Transverse colon (tissue), 4 donors: ENCODE results near the gene THEM5. TPM values are rescaled to one million over a fixed set of nuclear protein-coding genes. Genes with fewer than 3 reads are reported as not detected.
A peak's percentile ranks its signal among the peaks of the same experiment; 100 is the strongest.

ENCODE experiments used
- DNase-seq: peaks from one replicate; pipeline ENCODE4 v3.0.0-alpha.2; 2019
- H3K27ac ChIP-seq, 4 donors: fragments of 200-600 bp; sonication (generic); 2 replicates each; pipeline ENCODE4 v1.5.1; 2016 to 2018; ENCODE audit warnings: inconsistent platforms in 4 of 4
- H3K27me3 ChIP-seq: fragments of 200-600 bp; sonication (generic); 2 replicates; pipeline ENCODE4 v1.5.1; 2017; ENCODE audit warnings: inconsistent platforms
- H3K36me3 ChIP-seq, 4 donors: fragments of 200-600 bp; sonication (generic); 2 replicates each; pipeline ENCODE4 v1.5.1; 2017 to 2019; ENCODE audit warnings: inconsistent platforms in 4 of 4
- H3K4me1 ChIP-seq, 4 donors: fragments of 200-600 bp; sonication (generic); 2 replicates each; pipeline ENCODE4 v1.5.1; 2017 to 2020; ENCODE audit warnings: inconsistent platforms in 4 of 4
- H3K4me3 ChIP-seq, 4 donors: fragments of 200-600 bp; sonication (generic); 1 replicate in 1 of 4; 2 replicates in 3 of 4; pipeline versions ENCODE4 v1.5.1 to v1.6.1; 2017 to 2019; ENCODE audit warnings: inconsistent platforms in 4 of 4
- H3K9me3 ChIP-seq, 2 donors: fragments of 200-600 bp; sonication (generic); 2 replicates each; pipeline ENCODE4 v1.5.1; 2017 to 2019; ENCODE audit warnings: inconsistent platforms in 2 of 2
- EP300 ChIP-seq: sonication (generic); formaldehyde crosslinking; IDR thresholded peaks from one replicate; pipeline ENCODE4 v1.6.1; 2017; ENCODE audit warnings: antibody characterized with exemption, low read depth
- POLR2A ChIP-seq: fragments of 450-650 bp; IDR thresholded peaks from one replicate; pipeline ENCODE4 v1.6.1; 2016; ENCODE audit warnings: antibody characterized with exemption, mild to moderate bottlenecking, moderate library complexity
- POLR2AphosphoS5 ChIP-seq, 3 donors: sonication (generic); formaldehyde crosslinking; IDR thresholded peaks; one replicate each; pipeline ENCODE4 v1.6.1; 2016; ENCODE audit warnings: antibody characterized with exemption in 3 of 3
- WGBS, 2 donors: methylation state at CpG; one replicate each; pipeline ENCODE4 v1.1.5; 2018; ENCODE audit warnings: low coverage in 1 of 2; 5-methylcytosine and 5-hydroxymethylcytosine counted together
- in situ Hi-C, 4 donors: fragments of 200-750 bp; cut with MboI; loops; one replicate each; pipeline versions ENCODE4 v1.15.0 to v1.15.1; 2017; ENCODE audit warnings: low sequenced_read_pairs in 3 of 4, low pct_ligation_motif_present in 1 of 4, low pct_unique_long_range_greater_than_20kb in 1 of 4
- intact Hi-C: fragments of 100-400 bp; cut with DNase I; formaldehyde crosslinking; loops from one replicate; pipeline ENCODE4 v1.15.1; 2023; ENCODE audit warnings: low total_unique reads
- total RNA-seq, 4 donors: library from RNA; depleted of rRNA; stranded (reverse); fragments of >200 nt; gene quantifications; one replicate each; pipeline ENCODE4 v1.1.0, GENCODE V29; 2016
- TF ChIP-seq, protein P1 (sequence below), 5 experiments: fragments of 200-600 bp in 3 of 5; fragments of 450-650 bp in 2 of 5; sonication (generic) in 3 of 5; IDR thresholded peaks; 1 replicate in 2 of 5; 2 replicates in 3 of 5; pipeline ENCODE4 v1.5.1; 2016 to 2017; ENCODE audit warnings: antibody characterized with exemption in 5 of 5, inconsistent platforms in 3 of 5, mild to moderate bottlenecking in 2 of 5, moderate library complexity in 1 of 5

The THEM5 gene
- total RNA-seq, 4 donors from 2014 or later: not detected

- H3K27ac ChIP-seq: peak overlapping the region in 3 of 4 donors; percentile 4 to 81 (median 17)
- intact Hi-C loops: no loop called here
- TF ChIP-seq, protein P1, sequence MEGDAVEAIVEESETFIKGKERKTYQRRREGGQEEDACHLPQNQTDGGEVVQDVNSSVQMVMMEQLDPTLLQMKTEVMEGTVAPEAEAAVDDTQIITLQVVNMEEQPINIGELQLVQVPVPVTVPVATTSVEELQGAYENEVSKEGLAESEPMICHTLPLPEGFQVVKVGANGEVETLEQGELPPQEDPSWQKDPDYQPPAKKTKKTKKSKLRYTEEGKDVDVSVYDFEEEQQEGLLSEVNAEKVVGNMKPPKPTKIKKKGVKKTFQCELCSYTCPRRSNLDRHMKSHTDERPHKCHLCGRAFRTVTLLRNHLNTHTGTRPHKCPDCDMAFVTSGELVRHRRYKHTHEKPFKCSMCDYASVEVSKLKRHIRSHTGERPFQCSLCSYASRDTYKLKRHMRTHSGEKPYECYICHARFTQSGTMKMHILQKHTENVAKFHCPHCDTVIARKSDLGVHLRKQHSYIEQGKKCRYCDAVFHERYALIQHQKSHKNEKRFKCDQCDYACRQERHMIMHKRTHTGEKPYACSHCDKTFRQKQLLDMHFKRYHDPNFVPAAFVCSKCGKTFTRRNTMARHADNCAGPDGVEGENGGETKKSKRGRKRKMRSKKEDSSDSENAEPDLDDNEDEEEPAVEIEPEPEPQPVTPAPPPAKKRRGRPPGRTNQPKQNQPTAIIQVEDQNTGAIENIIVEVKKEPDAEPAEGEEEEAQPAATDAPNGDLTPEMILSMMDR (IDR thresholded peaks at IDR 0.05): no peak
- TF ChIP-seq POLR2A: no peak
- no peak for TF ChIP-seq POLR2AphosphoS5 (IDR thresholded peaks at IDR 0.05)
- TF ChIP-seq EP300: no peak
- H3K36me3 ChIP-seq: no peaks in the 10 kb centered on the region
- H3K9me3 ChIP-seq: no peaks in the 10 kb centered on the region
- H3K4me1 ChIP-seq: peaks cover 11 to 47% (median 22%) of the 10 kb centered on the region in 4 donors
- no peaks in the 10 kb centered on the region for H3K27me3 ChIP-seq
- no peak overlapping the region for H3K4me3 ChIP-seq
- WGBS, 2 donors: 12% methylated on average over 12 of the region's 12 CpGs; no CpG with 5 or more reads in 1 of the 2 donors
- no peak for DNase-seq
- in situ Hi-C loops: no loop called here
Measured at GRCh38 chr1:151828921-151829320, 24.6 kb downstream of the THEM5 start.

DNA sequence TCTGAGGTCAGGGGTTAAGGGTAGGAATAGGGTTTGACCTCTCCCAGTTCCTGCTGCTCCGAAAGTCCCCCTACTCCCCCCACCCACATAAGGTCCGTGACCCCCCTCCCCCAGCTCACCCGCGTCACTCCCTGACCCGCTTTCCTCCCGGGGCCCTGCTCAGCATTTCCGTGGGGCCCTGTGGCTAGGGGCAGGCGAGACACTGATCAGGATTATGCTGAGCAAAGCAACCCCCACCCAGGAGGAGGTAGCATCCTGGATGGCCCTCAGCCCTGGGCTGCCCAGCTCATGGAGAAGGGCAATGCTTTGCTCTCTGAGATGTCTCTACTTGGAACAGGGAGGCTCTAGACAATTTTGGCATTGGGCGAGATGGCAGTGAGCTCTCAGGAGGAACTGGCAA, 25.7 kb downstream of the THEM5 start:
- in situ Hi-C loops (no loop called here), intact Hi-C loops (no loop called here)
- Histone ChIP-seq H3K9me3 (no peaks in the 10 kb centered on the region), H3K27ac (peak overlapping the region in 1 of 4 donors; percentile 12), H3K4me3 (no peak overlapping the region), H3K4me1 (peaks cover 11 to 36% (median 18%) of the 10 kb centered on the region in 4 donors), H3K36me3 (no peaks in the 10 kb centered on the region), H3K27me3 (no peaks in the 10 kb centered on the region)
- no peak for DNase-seq
- no peak for TF ChIP-seq POLR2A
- TF ChIP-seq POLR2AphosphoS5 (IDR thresholded peaks at IDR 0.05): no peak
- no peak for TF ChIP-seq EP300
- TF ChIP-seq, protein P1 (IDR thresholded peaks at IDR 0.05): no peak
- WGBS, 2 donors: 68% methylated on average over 5 of the region's 9 CpGs; no CpG with 5 or more reads in 1 of the 2 donors

DNA sequence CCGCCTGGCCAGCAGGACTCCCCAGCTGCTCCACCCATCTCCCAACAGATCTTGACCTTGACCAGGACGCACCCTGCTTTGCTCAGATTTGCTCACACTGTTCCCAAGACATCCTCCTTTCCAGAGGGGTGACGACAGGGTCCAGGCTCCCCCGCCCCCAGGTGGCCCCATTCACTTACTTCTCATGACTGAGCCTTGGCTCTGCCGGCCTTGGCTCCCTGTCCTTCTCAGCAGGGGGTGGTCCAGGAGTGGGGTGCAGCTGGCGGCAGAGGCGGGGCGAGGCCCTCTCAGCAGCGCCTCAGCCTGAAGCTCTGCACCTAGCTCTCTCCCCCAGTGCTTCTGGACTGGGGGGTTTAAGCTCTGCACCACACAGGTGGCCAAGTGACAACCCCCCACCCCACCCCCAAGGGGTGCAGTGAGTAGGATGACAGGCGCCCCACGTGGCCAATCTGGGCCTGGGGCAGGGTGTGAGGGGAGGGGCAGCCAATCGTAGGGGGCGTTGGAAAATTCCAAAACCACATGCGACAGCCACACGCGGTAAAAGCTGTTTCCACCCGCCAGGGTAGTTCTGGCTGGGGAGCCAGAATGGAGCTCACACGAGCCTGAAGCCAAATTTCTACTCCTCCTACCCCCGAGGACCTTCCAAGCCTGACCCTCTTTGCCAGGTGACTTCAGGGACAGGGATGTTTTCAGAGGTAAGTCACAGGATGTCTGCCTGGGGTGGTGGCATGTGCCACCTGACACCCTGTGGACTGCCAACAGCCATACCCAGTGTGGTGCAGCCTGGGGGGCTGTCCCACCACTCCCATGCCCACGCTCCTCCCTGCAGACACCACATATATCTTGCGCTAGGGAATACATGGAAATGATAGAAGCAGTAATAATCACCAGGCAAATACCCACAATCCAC, 27.5 kb downstream of the THEM5 start:
- Histone ChIP-seq H3K4me3 (no peak overlapping the region), H3K4me1 (peaks cover 2 to 25% (median 5%) of the 10 kb centered on the region in 4 donors), H3K9me3 (no peaks in the 10 kb centered on the region), H3K27ac (peak overlapping the region in 1 of 4 donors; percentile 17), H3K36me3 (no peaks in the 10 kb centered on the region), H3K27me3 (no peaks in the 10 kb centered on the region)
- peak; percentile 40 for DNase-seq
- in situ Hi-C loops (no loop called here), intact Hi-C loops (no loop called here)
- WGBS, 2 donors: 63 to 100% methylated on average over 1 to 21 of the region's 21 CpGs
- TF ChIP-seq POLR2A (no peak), EP300 (no peak), POLR2AphosphoS5 (IDR thresholded peaks at IDR 0.05) (no peak)
- TF ChIP-seq, protein P1 (IDR thresholded peaks at IDR 0.05): no peak

- no peak for DNase-seq
- no peaks in the 10 kb centered on the region for H3K27me3 ChIP-seq
- H3K36me3 ChIP-seq: no peaks in the 10 kb centered on the region
- peaks cover 0 to 25% (median 4%) of the 10 kb centered on the region in 4 donors for H3K4me1 ChIP-seq
- no peak overlapping the region for H3K27ac ChIP-seq
- TF ChIP-seq EP300 (no peak), POLR2AphosphoS5 (IDR thresholded peaks at IDR 0.05) (no peak), POLR2A (no peak)
- TF ChIP-seq, protein P1 (IDR thresholded peaks at IDR 0.05): no peak
- in situ Hi-C loops: no loop called here
- H3K9me3 ChIP-seq: no peaks in the 10 kb centered on the region
- intact Hi-C loops: no loop called here
- no peak overlapping the region for H3K4me3 ChIP-seq
- 61 to 77% methylated on average over 3 to 9 of the region's 9 CpGs for WGBS, 2 donors
Measured at GRCh38 chr1:151825204-151825603, 28.3 kb downstream of the THEM5 start.
